ENCODE measurements around the gene NLRC5. TPM values are rescaled to one million over a fixed set of nuclear protein-coding genes. Genes with fewer than 3 reads are reported as not detected.

NLRC5 gene
- total RNA-seq, 2 experiments from 2014 or later = 424 to 434 TPM

GRCh38 chr16:57013902-57014301 is 24.5 kb downstream of the NLRC5 start:
- ATAC-seq (ENCODE audit: poor library complexity) = no peak
- Mint-ChIP-seq H3K27ac (peak overlapping the region; percentile 91), H3K9me3 (no peaks in the 10 kb centered on the region), H3K4me1 (ENCODE audit: low read depth) (peaks cover 82% of the 10 kb centered on the region), H3K4me3 (peak overlapping the region; percentile 71), H3K27me3 (no peaks in the 10 kb centered on the region), H3K36me3 (ENCODE audit: low read depth) (peaks cover 59% of the 10 kb centered on the region)
- intact Hi-C loops (cut with DNase I, micrococcal nuclease) = loop anchor here (1.0 to 2.0 kb wide), 5 partner anchors 9 to 50 kb away; partner anchors contain the start of gene NLRC5 (in 1 of the 2)
- H3K9me3 ChIP-seq (ENCODE audit: control insufficient read depth in 1 of 2, insufficient read depth in 1 of 2, low read length in 2 of 2) = no peaks in the 10 kb centered on the region
- H3K27ac ChIP-seq (ENCODE audit: low read depth in 1 of 2, low read length in 2 of 2) = peak overlapping the region; percentile 67 to 86
- no peaks in the 10 kb centered on the region for H3K27me3 ChIP-seq (ENCODE audit: control insufficient read depth in 1 of 2, insufficient read depth in 2 of 2, low read length in 2 of 2)
- TF ChIP-seq CTCF (IDR thresholded peaks at IDR 0.05) = no peak
- ChIA-PET POLR2A (interaction anchor here (0.6 to 4.0 kb wide), 5 partner anchors 11 to 25 kb away, joined by 3 to 32 read pairs (median 4); partner anchors contain the start of gene NLRC5), CTCF (interaction anchor here (1.6 kb wide), 1 partner anchor 28 kb away, joined by 4 read pairs; no protein-coding TSS in a partner anchor)
- DNase-seq = peak in 2 of 14 experiments; percentile 3 to 38
- peak overlapping the region; percentile 12 for H3K4me3 ChIP-seq (ENCODE audit: low read length)
- peaks cover 33% of the 10 kb centered on the region for H3K36me3 ChIP-seq (ENCODE audit: insufficient read depth, low read length)
- peaks cover 80% of the 10 kb centered on the region for H3K4me1 ChIP-seq (ENCODE audit: insufficient read depth, low read length)

GRCh38 chr16:57016301-57016700 is 26.9 kb downstream of the NLRC5 start:
- H3K36me3 Mint-ChIP-seq (ENCODE audit: low read depth) = peaks cover 69% of the 10 kb centered on the region
- H3K4me1 Mint-ChIP-seq (ENCODE audit: low read depth) = peaks cover 84% of the 10 kb centered on the region
- no peak for TF ChIP-seq CTCF (IDR thresholded peaks at IDR 0.05)
- POLR2A ChIA-PET = interaction anchor here (1.0 to 4.0 kb wide), 6 partner anchors 9 to 54 kb away, joined by 4 to 32 read pairs (median 8); partner anchors contain the start of gene NLRC5
- Histone ChIP-seq H3K36me3 (ENCODE audit: insufficient read depth, low read length) (peaks cover 54% of the 10 kb centered on the region), H3K4me3 (ENCODE audit: low read length) (no peak overlapping the region), H3K9me3 (ENCODE audit: control insufficient read depth in 1 of 2, insufficient read depth in 1 of 2, low read length in 2 of 2) (no peaks in the 10 kb centered on the region), H3K27ac (ENCODE audit: low read depth in 1 of 2, low read length in 2 of 2) (peak overlapping the region; percentile 23 to 37), H3K4me1 (ENCODE audit: insufficient read depth, low read length) (peaks cover 77% of the 10 kb centered on the region), H3K27me3 (ENCODE audit: control insufficient read depth in 1 of 2, insufficient read depth in 2 of 2, low read length in 2 of 2) (no peaks in the 10 kb centered on the region)
- DNase-seq (peak in 4 of 14 experiments; percentile 34 to 59 (median 45)), ATAC-seq (ENCODE audit: poor library complexity) (peak; percentile 24)
- H3K9me3 Mint-ChIP-seq = no peaks in the 10 kb centered on the region
- H3K27ac Mint-ChIP-seq = peak overlapping the region; percentile 80
- peak overlapping the region; percentile 77 for H3K4me3 Mint-ChIP-seq
- CTCF ChIA-PET = interaction anchor here (1.0 to 1.7 kb wide), 3 partner anchors 11 to 52 kb away, joined by 4 read pairs; no protein-coding TSS in a partner anchor
- intact Hi-C loops (cut with DNase I, micrococcal nuclease) = loop anchor here in 1 of 2 experiments (1.0 kb wide), 1 partner anchor 23 kb away; no protein-coding TSS in a partner anchor
- H3K27me3 Mint-ChIP-seq = no peaks in the 10 kb centered on the region

- peak overlapping the region; percentile 77 for H3K4me3 Mint-ChIP-seq
- H3K27ac Mint-ChIP-seq = peak overlapping the region; percentile 80
- Histone ChIP-seq H3K9me3 (ENCODE audit: control insufficient read depth in 1 of 2, insufficient read depth in 1 of 2, low read length in 2 of 2) (no peaks in the 10 kb centered on the region), H3K27ac (ENCODE audit: low read depth in 1 of 2, low read length in 2 of 2) (peak overlapping the region; percentile 23 to 37), H3K27me3 (ENCODE audit: control insufficient read depth in 1 of 2, insufficient read depth in 2 of 2, low read length in 2 of 2) (no peaks in the 10 kb centered on the region), H3K36me3 (ENCODE audit: insufficient read depth, low read length) (peaks cover 59% of the 10 kb centered on the region), H3K4me3 (ENCODE audit: low read length) (no peak overlapping the region), H3K4me1 (ENCODE audit: insufficient read depth, low read length) (peaks cover 79% of the 10 kb centered on the region)
- no peaks in the 10 kb centered on the region for H3K9me3 Mint-ChIP-seq
- ChIA-PET CTCF (interaction anchor here (1.0 to 1.7 kb wide), 3 partner anchors 12 to 52 kb away, joined by 4 read pairs; no protein-coding TSS in a partner anchor), POLR2A (interaction anchor here (1.0 to 4.0 kb wide), 6 partner anchors 9 to 53 kb away, joined by 4 to 32 read pairs (median 8); partner anchors contain the start of gene NLRC5)
- intact Hi-C loops (cut with DNase I, micrococcal nuclease) = loop anchor here in 1 of 2 experiments (1.0 kb wide), 1 partner anchor 22 kb away; no protein-coding TSS in a partner anchor
- H3K36me3 Mint-ChIP-seq (ENCODE audit: low read depth) = peaks cover 74% of the 10 kb centered on the region
- no peaks in the 10 kb centered on the region for H3K27me3 Mint-ChIP-seq
- DNase-seq (peak in 1 of 14 experiments; percentile 25), ATAC-seq (ENCODE audit: poor library complexity) (no peak)
- TF ChIP-seq CTCF (IDR thresholded peaks at IDR 0.05) = no peak
- H3K4me1 Mint-ChIP-seq (ENCODE audit: low read depth) = peaks cover 87% of the 10 kb centered on the region
Observed at GRCh38 chr16:57016831-57017230, 27.5 kb downstream of the NLRC5 start.
